GM12872 (cell line): ENCODE results near the gene AKIRIN1.

ENCODE experiments used
- TF ChIP-seq, protein P1 (sequence below): IDR thresholded peaks from 3 replicates; pipeline ENCODE4 v1.5.1; 2011; ENCODE audit warnings: low read depth, mild to moderate bottlenecking, low read length, moderate library complexity; ENCODE audit not compliant: insufficient read depth

The AKIRIN1 gene

DNA sequence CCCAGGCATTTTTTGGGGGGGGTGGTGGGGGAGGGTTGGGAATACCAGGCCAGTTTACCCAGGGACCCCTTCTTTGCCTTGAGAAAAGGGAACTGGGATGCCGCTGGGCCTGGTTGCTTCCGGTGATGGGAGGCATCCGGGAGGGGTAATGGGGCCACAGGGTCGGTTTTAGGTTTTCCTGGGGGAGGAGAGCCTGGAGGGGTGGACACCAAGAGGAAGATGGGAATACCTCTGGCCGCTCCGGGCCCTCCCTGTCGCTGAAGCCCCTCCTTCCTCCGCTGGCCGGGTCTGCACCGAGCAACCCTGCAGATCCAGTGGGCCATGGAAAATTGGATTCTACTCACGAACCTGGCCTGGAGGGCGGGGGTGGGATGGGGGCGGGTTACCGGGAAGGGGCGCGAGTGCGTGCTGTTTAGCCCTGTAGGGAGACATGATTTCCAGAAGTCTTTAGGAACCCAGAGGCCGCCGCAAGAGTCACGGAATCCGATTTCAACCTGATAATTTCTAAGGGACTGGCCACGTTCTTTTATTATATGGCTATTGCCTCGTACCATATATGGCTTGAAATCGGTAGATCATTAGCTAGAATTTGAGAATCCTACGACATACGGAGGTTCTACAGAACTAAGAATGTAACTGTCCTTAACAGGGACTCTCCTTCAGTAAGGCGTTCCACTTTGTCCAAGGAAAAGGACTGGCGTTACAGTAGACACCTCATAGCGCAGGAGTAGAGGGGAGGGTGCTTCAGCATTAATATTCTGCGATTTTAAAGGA, 749 bp downstream of the AKIRIN1 start:
- TF ChIP-seq, protein P1, sequence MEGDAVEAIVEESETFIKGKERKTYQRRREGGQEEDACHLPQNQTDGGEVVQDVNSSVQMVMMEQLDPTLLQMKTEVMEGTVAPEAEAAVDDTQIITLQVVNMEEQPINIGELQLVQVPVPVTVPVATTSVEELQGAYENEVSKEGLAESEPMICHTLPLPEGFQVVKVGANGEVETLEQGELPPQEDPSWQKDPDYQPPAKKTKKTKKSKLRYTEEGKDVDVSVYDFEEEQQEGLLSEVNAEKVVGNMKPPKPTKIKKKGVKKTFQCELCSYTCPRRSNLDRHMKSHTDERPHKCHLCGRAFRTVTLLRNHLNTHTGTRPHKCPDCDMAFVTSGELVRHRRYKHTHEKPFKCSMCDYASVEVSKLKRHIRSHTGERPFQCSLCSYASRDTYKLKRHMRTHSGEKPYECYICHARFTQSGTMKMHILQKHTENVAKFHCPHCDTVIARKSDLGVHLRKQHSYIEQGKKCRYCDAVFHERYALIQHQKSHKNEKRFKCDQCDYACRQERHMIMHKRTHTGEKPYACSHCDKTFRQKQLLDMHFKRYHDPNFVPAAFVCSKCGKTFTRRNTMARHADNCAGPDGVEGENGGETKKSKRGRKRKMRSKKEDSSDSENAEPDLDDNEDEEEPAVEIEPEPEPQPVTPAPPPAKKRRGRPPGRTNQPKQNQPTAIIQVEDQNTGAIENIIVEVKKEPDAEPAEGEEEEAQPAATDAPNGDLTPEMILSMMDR = no peak

DNA sequence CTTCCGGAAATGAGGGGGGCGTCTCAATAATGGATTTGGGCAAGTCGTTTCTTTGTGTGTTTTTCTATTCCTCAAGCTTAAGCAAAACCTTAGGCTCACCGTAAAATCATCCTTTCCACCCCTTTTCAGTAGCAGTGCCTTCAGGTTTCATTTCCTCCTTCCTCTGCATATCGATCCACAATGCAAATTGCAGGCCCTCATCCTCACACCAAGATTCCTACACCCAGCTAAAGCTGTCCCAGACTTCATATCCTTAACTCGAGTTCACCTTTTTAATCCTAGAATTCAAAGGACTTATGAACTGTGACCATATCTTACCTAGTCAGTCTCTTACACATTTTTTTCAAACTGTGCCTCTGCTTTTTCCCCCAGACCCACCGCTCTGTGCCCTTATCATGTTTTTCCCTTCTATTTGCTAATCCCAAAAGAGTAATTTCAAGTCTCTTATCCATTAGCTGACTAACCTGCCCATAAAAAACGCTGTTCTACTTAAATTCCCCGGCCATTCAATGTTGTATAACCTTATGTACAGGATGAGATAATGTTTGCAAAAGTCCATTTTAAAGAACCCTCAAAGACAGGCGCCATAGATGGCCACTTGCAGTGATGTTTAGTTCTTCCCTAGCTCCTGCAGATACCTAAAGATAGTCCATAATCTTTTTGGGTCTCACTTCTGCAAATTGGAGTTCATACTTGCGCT, 1.5 kb downstream of the AKIRIN1 start:
- TF ChIP-seq, protein P1 = no peak

DNA sequence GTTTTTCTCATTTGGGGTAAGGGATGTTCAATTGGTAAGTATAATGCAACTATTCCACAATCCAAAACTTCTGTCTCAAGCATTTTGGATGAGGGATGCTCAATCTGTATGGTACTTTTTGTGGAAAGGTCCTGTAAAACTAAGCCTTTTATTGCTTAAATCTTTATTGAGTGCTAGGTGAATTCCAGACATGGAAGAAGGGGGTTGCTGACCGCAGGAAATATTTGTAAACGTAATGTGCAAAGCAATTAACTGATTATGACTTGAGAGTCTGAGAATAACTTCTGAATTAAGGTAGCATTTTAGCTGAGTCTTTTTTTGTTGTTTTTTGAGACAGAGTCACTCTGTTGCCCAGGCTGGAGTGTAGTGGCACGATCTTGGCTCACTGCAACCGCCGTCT, 3.1 kb downstream of the AKIRIN1 start:
- TF ChIP-seq, protein P1 = no peak

DNA sequence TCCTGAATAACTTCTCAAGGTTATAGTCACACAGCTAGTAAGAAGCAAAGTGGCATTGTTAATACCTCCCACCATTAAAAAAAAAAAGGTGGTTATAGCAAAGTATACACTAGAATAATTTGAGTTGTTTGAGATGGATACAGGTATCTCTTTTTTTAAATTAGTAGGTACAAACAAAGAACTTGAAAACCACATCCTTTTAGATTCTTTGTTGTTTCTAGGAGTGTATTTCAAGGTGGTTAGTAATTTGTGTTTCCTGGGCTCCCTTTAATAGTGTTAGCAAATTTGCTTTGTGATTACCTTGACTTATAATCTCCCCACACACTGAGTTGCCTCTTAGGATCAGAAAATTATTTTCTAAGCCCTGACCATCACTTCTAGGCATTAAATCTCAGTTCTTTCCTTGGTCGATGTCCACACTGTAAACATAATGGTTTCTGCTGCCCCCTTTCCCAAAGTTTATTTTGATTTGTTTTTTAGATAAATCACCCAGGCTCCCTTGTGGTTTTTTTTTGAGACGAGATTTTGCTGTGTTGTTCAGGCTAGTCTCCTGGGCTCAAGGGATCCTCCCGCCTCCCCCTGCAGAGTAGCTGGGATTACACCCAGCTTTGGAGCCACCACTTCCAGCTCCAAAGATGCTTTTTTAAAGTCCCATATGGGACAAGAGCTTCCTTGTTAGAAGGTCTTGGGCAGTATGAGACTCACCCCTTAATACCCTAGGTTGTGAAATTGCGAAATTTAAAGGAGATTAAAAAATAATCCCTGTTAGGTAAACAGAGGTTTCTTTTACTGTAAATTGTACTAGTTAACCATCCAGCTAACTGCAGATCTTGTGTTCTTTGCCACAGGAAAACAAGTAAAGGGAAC, 6.2 kb downstream of the AKIRIN1 start:
- TF ChIP-seq, protein P1 = no peak

DNA sequence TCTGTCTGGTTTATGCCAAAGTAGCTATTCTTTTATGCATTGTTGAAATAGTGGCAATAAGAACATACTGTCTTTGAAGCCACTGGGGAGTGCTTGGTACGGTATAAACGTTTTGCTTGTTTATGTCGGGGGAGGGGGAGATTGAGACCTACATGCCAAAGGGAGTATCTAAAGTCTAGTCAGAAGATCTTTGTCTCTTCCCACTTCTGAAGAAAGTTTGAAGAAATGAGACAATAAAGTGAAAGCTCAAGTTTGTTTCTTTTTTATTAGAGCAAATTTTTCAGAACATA, 6.8 kb downstream of the AKIRIN1 start:
- TF ChIP-seq, protein P1 = no peak

DNA sequence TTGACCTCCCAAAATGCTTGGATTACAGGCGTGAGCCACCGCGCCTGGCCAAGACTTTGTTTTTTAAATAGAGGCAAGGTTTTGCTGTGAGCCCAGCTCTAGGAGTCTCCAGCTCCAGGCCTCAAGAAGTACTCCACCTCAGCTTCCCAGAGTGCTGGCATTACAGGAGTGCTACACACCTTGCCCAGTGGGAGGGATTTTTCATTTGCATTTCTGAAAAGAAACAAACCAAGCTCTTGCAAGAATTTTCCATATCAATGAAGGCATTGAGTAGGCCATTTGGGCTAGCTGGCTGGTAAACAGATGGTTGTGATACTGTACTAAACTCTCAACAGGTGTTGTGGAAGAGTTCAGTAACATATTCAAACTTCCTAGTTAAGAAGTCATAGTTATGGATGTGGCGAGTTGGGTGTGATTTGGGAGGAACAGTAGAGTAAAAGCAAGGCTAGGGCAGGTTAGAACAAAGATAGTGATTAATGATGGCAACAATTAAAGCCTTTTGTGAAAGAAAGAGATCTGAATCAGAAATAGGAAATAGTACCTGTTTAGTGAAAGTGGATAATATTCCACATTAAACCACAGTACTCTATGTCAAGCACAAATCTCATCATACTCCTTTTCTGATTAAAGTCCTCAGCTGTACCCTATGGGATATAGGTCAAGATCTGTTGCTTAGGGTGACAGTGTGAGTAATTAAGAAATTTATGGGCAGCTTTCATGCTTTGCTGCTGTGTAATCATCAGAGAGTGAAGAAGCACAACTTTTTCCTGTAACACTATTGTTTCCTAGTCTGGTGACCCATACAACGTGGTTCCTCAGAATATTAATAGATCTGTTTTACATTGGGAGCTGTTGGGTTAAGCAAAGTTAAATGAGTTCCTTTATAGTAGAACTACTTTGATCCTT, 10.7 kb downstream of the AKIRIN1 start:
- TF ChIP-seq, protein P1 = no peak

DNA sequence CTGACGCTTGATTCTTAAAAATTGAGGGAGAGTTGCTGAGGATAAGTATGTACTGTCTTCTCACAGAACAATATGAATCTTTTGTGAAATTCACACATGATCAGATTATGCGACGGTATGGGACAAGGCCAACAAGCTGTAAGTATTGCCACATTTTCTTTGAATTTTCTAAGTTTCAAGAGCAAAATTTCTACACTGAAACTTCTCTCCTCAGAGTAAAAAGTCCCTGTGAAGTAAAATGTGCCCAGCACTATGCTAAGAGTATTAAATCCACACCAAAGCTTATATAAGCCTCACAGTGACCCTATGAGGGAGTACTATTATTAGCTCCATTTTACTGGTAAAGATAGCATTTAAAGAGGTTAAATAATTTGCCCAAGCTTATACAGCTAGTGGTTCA, 12.2 kb downstream of the AKIRIN1 start:
- TF ChIP-seq, protein P1 = no peak
